Loucy (cell line): ENCODE data around the gene MSH2.

Experiments
- H2AFZ ChIP-seq: fragments of 200-600 bp; sonication (generic); 2 replicates; pipeline ENCODE4 v1.6.0; 2016; ENCODE audit warnings: antibody characterized with exemption, mild to moderate bottlenecking, low read length, moderate library complexity
- H3F3A ChIP-seq: fragments of 200-600 bp; 2 replicates; pipeline ENCODE4 v1.6.0; 2016; ENCODE audit warnings: antibody characterized with exemption, low read depth, mild to moderate bottlenecking
- H3K27me3 ChIP-seq: fragments of 200-600 bp; sonication (generic); 2 replicates; pipeline ENCODE4 v1.6.1; 2014; ENCODE audit warnings: low read length, mild to moderate bottlenecking; ENCODE audit not compliant: insufficient read depth, poor library complexity, severe bottlenecking
- H3K36me3 ChIP-seq: fragments of 200-600 bp; sonication (generic); 2 replicates; pipeline ENCODE4 v1.6.1; 2016; ENCODE audit warnings: low read length; ENCODE audit not compliant: insufficient read depth
- H3K4me1 ChIP-seq: fragments of 200-600 bp; sonication (generic); 2 replicates; pipeline ENCODE4 v1.5.1; 2014; ENCODE audit warnings: low read length, mild to moderate bottlenecking; ENCODE audit not compliant: insufficient read depth, poor library complexity, severe bottlenecking
- H3K4me2 ChIP-seq: fragments of 200-600 bp; sonication (generic); 2 replicates; pipeline ENCODE4 v1.6.0; 2014; ENCODE audit warnings: antibody characterized with exemption, low read length, low read depth, mild to moderate bottlenecking; ENCODE audit not compliant: poor library complexity, severe bottlenecking
- H3K4me3 ChIP-seq: fragments of 200-600 bp; sonication (generic); 2 replicates; pipeline ENCODE4 v1.5.1; 2014; ENCODE audit warnings: low read length, mild to moderate bottlenecking, mixed read lengths; ENCODE audit not compliant: poor library complexity, severe bottlenecking
- H3K79me2 ChIP-seq: fragments of 200-600 bp; sonication (generic); 2 replicates; pipeline ENCODE4 v1.6.1; 2014; ENCODE audit warnings: low read length; ENCODE audit not compliant: insufficient read depth
- H3K9ac ChIP-seq: fragments of 200-600 bp; sonication (generic); 2 replicates; pipeline ENCODE4 v1.6.0; 2014; ENCODE audit warnings: mild to moderate bottlenecking, low read depth, low read length, moderate library complexity; ENCODE audit not compliant: poor library complexity, severe bottlenecking
- H3K9me2 ChIP-seq: fragments of 200-600 bp; sonication (generic); replicated peaks from 2 replicates; pipeline ENCODE4 v1.6.1; 2016; ENCODE audit warnings: low read depth, low read length, mixed read lengths
- H3K9me3 ChIP-seq: fragments of 200-600 bp; sonication (generic); 2 replicates; pipeline ENCODE4 v1.6.1; 2014; ENCODE audit warnings: mild to moderate bottlenecking, antibody characterized with exemption, low read length, low read depth; ENCODE audit not compliant: insufficient read depth
- H4K20me1 ChIP-seq: fragments of 200-600 bp; sonication (generic); 2 replicates; pipeline ENCODE4 v1.6.0; 2014; ENCODE audit warnings: antibody characterized with exemption, low read length, mild to moderate bottlenecking; ENCODE audit not compliant: insufficient read depth, poor library complexity, severe bottlenecking
- EZH2phosphoT487 ChIP-seq: fragments of 200-600 bp; IDR thresholded peaks from 2 replicates; pipeline ENCODE4 v1.6.1; 2018; ENCODE audit warnings: antibody characterized with exemption, mild to moderate bottlenecking, moderate library complexity, borderline replicate concordance
- TF ChIP-seq, protein P1 (sequence below): fragments of 200-600 bp; sonication (generic); conservative IDR thresholded peaks from 2 replicates; pipeline ENCODE4 v1.5.1; 2014; ENCODE audit warnings: mild to moderate bottlenecking, antibody characterized with exemption, low read length

MSH2 gene

GRCh38 chr2:47516360-47517104 is 113.6 kb downstream of the MSH2 start:
- no peaks in the 10 kb centered on the region for H3F3A ChIP-seq
- H3K9me3 ChIP-seq = no peaks in the 10 kb centered on the region
- peaks cover 45% of the 10 kb centered on the region for H3K4me1 ChIP-seq
- no peak overlapping the region for H2AFZ ChIP-seq
- H3K4me3 ChIP-seq = no peak overlapping the region
- no peak overlapping the region for H3K9ac ChIP-seq
- H3K36me3 ChIP-seq = no peaks in the 10 kb centered on the region
- H3K79me2 ChIP-seq = no peaks in the 10 kb centered on the region
- TF ChIP-seq, protein P1, sequence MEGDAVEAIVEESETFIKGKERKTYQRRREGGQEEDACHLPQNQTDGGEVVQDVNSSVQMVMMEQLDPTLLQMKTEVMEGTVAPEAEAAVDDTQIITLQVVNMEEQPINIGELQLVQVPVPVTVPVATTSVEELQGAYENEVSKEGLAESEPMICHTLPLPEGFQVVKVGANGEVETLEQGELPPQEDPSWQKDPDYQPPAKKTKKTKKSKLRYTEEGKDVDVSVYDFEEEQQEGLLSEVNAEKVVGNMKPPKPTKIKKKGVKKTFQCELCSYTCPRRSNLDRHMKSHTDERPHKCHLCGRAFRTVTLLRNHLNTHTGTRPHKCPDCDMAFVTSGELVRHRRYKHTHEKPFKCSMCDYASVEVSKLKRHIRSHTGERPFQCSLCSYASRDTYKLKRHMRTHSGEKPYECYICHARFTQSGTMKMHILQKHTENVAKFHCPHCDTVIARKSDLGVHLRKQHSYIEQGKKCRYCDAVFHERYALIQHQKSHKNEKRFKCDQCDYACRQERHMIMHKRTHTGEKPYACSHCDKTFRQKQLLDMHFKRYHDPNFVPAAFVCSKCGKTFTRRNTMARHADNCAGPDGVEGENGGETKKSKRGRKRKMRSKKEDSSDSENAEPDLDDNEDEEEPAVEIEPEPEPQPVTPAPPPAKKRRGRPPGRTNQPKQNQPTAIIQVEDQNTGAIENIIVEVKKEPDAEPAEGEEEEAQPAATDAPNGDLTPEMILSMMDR = no peak
- TF ChIP-seq EZH2phosphoT487 = no peak
- H3K4me2 ChIP-seq = no peak overlapping the region
- no peaks in the 10 kb centered on the region for H3K27me3 ChIP-seq
- no peaks in the 10 kb centered on the region for H4K20me1 ChIP-seq
- H3K9me2 ChIP-seq = no peaks in the 10 kb centered on the region

DNA sequence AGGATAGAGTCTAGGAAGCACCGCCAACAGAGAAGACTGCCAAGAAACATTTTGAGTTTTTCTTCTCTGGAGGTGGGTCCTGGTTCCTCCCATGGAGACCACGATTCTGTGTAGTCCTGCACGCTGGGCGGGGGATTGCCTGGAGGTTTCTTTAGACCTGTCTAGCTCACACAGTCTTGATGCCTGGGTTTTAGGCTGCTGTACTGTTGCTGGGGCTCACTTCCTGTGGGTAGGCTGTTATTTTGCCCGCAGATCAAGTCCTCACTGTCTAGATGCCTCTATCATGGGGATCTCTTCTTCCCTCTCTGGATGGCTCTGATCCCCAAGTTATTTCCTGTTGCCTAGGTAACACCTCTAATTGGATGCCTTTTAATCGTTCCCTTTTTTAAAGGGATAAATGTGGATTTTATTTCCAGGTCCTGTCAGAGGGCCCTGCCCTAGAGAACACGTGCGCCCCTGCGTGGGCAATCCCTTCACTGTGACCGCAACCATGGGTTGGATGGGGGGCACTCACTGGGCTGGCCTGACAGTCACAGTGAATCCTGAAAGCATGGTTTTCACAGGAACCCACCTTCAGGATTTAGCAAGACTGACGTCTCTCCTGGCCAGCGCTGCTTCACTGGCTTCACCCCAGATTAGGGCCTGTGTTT is 115.7 kb downstream of the MSH2 start:
- no peaks in the 10 kb centered on the region for H3K9me3 ChIP-seq
- H3K4me2 ChIP-seq = peak overlapping the region; percentile 70
- H2AFZ ChIP-seq = no peak overlapping the region; the same call in 1 of the 2 replicates
- H3K79me2 ChIP-seq = no peaks in the 10 kb centered on the region
- no peaks in the 10 kb centered on the region for H3K9me2 ChIP-seq
- TF ChIP-seq, protein P1 = no peak
- TF ChIP-seq EZH2phosphoT487 = no peak
- H3K9ac ChIP-seq = peak overlapping the region; percentile 68
- H3K36me3 ChIP-seq = no peaks in the 10 kb centered on the region
- peak overlapping the region; percentile 44 for H3K4me3 ChIP-seq
- no peaks in the 10 kb centered on the region for H3F3A ChIP-seq
- H4K20me1 ChIP-seq = no peaks in the 10 kb centered on the region
- H3K27me3 ChIP-seq = no peaks in the 10 kb centered on the region
- peaks cover 42% of the 10 kb centered on the region for H3K4me1 ChIP-seq

GRCh38 chr2:47519147-47519537 is 116.2 kb downstream of the MSH2 start:
- no peak overlapping the region for H2AFZ ChIP-seq
- peak overlapping the region; percentile 70 for H3K4me2 ChIP-seq
- peak overlapping the region; percentile 68 for H3K9ac ChIP-seq
- no peaks in the 10 kb centered on the region for H3K9me2 ChIP-seq
- TF ChIP-seq EZH2phosphoT487 = no peak
- TF ChIP-seq, protein P1 = no peak
- H3K79me2 ChIP-seq = no peaks in the 10 kb centered on the region
- H3K36me3 ChIP-seq = no peaks in the 10 kb centered on the region
- peaks cover 44% of the 10 kb centered on the region for H3K4me1 ChIP-seq
- H3F3A ChIP-seq = no peaks in the 10 kb centered on the region
- peak overlapping the region; percentile 44 for H3K4me3 ChIP-seq
- no peaks in the 10 kb centered on the region for H3K27me3 ChIP-seq
- H4K20me1 ChIP-seq = no peaks in the 10 kb centered on the region
- H3K9me3 ChIP-seq = no peaks in the 10 kb centered on the region
